T-helper 1 cell treated with Interleukin-12 subunit alpha and Interleukin-12 subunit beta and Interleukin-4 antibody, amounts not matched to agents 30 μg/mL and 1 μg/mL, for 36 hours (primary cell): ENCODE measurements around the gene DGAT2.

Experiments used
- H3K27ac Mint-ChIP-seq: one replicate; pipeline ENCODE4 v1.8.0; 2021; ENCODE audit warnings: mild to moderate bottlenecking, mixed read lengths
- H3K27me3 Mint-ChIP-seq: one replicate; pipeline ENCODE4 v1.8.0; 2021; ENCODE audit warnings: low read depth, mixed read lengths
- H3K36me3 Mint-ChIP-seq: one replicate; pipeline ENCODE4 v1.8.0; 2021; ENCODE audit warnings: low read depth, mixed read lengths
- H3K4me1 Mint-ChIP-seq: one replicate; pipeline ENCODE4 v1.8.0; 2021; ENCODE audit warnings: low read depth, mixed read lengths
- H3K4me3 Mint-ChIP-seq: one replicate; pipeline ENCODE4 v1.8.0; 2021; ENCODE audit warnings: mild to moderate bottlenecking, moderate library complexity, mixed read lengths
- H3K9me3 Mint-ChIP-seq: one replicate; pipeline ENCODE4 v1.8.0; 2021; ENCODE audit warnings: mixed read lengths

The DGAT2 gene

DNA sequence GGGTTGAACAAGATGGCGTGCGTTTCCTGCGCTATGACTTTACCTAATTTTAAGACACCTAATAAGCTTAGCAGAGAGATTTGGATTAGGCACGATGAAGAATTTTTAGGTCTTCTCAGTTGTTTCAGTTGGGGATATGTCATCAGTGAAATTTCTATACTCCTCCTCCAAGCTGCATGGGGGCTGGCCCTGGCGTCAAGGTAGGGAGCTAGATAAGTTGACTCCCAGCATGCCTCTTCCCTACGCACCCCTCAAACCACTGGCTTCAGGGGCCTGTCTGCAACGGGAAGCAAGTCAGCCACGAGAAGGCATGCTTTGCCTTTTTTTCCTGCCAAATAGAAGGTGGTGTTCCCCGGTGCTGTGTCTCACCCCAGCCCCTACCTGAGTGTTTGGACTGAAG lies 13.3 kb downstream of the DGAT2 start:
- H3K9me3 Mint-ChIP-seq = no peaks in the 10 kb centered on the region
- H3K4me3 Mint-ChIP-seq = no peak overlapping the region
- H3K36me3 Mint-ChIP-seq = no peaks in the 10 kb centered on the region
- H3K4me1 Mint-ChIP-seq = peaks cover 19% of the 10 kb centered on the region
- H3K27ac Mint-ChIP-seq = no peak overlapping the region
- H3K27me3 Mint-ChIP-seq = no peaks in the 10 kb centered on the region

DNA sequence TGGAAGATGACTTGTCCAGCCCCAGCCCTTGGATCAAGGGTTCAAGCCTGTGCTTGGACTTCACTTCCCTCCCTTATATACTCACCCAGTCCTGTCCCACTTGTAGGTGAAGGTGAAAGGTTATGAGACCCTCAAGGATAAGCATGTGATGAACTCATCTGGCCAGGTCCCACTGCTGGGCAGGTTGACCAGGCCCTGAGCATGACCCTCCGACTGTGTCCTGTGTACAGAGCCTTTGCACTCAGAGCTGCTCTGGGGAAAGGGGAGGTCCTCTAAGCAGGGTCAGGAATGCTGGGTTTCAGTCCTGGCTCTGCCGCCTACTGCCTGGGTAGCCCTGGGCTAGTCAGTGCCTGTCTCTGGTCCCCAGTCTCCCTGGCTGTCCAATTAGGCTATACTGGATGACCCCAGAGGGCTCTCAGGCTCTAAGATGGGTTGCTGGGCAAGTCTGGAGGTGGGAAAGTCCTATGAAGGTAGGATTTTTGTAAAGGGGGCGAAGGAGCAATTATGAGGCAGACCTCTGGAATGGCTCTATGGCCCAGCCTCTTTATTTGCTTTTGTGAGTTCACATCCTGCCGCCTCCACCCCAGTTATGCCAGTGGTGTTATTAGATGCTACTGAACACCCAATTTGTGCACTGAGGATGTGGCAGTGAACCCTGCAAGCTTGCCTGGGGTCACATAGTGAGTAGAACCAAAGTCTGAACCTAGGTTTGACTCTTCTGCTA lies 14.1 kb downstream of the DGAT2 start:
- no peaks in the 10 kb centered on the region for H3K27me3 Mint-ChIP-seq
- H3K4me1 Mint-ChIP-seq = peaks cover 11% of the 10 kb centered on the region
- H3K4me3 Mint-ChIP-seq = no peak overlapping the region
- no peaks in the 10 kb centered on the region for H3K9me3 Mint-ChIP-seq
- H3K36me3 Mint-ChIP-seq = peaks cover 1% of the 10 kb centered on the region
- no peak overlapping the region for H3K27ac Mint-ChIP-seq

DNA sequence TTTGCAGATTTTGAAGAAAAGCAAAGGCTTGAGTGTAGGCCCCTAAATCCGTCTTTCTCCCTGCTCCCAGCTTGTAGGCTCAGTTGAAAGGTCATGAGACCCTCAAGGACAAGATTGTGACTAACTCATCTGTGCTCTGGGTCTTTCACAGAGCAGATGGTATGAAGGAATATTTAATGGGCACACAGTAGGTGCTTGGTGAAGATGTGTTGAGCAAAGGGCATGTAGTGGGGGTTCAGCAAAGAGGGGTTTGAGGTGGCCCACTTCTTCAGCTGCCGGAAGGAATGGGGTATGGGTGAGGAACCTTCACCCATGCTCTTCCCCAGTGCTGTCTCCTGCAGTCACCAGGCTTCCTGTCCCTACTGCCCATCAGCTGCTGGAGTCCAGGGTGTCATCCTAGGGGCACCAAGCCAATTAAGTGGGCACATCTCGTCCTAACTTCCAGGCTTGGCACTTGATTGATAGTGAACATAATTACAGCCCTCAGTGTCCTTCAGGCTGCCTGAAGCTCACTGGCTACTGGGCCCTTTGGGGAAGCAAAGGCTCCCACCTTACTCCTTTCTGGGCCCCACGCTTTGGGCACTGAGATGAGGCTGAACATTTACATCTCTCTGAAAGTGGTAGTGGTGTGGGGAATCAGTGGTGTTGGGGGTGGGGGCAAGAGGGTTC lies 15.0 kb downstream of the DGAT2 start:
- Mint-ChIP-seq H3K36me3 (peaks cover 1% of the 10 kb centered on the region), H3K27ac (no peak overlapping the region), H3K9me3 (no peaks in the 10 kb centered on the region), H3K4me1 (peaks cover 3% of the 10 kb centered on the region), H3K4me3 (no peak overlapping the region), H3K27me3 (no peaks in the 10 kb centered on the region)

DNA sequence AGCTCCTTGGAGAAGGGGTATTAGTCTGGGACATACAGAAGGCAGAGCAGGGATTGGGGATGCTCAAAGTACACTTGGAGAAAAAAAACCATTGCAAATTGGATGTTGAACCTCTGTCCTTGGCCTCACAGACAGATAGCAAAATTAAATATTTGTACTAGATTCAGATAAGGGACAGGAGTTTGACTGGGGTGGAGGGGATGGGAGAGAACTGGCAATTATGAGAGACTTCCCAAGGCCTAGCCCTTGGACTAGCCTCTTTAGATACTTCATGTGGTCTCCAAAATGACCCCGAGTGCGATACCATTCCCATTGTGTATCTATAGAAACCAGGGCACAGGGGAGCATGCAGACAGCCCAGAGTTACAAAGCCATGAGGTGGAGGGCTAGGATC lies 15.5 kb downstream of the DGAT2 start:
- H3K36me3 Mint-ChIP-seq = peaks cover 1% of the 10 kb centered on the region
- H3K4me1 Mint-ChIP-seq = peaks cover 3% of the 10 kb centered on the region
- no peak overlapping the region for H3K4me3 Mint-ChIP-seq
- H3K9me3 Mint-ChIP-seq = no peaks in the 10 kb centered on the region
- no peak overlapping the region for H3K27ac Mint-ChIP-seq
- no peaks in the 10 kb centered on the region for H3K27me3 Mint-ChIP-seq

- Mint-ChIP-seq H3K4me3 (no peak overlapping the region), H3K27ac (no peak overlapping the region), H3K9me3 (no peaks in the 10 kb centered on the region), H3K4me1 (peaks cover 3% of the 10 kb centered on the region), H3K36me3 (peaks cover 1% of the 10 kb centered on the region), H3K27me3 (no peaks in the 10 kb centered on the region)
Observed at GRCh38 chr11:75784506-75784905, 15.9 kb downstream of the DGAT2 start.

DNA sequence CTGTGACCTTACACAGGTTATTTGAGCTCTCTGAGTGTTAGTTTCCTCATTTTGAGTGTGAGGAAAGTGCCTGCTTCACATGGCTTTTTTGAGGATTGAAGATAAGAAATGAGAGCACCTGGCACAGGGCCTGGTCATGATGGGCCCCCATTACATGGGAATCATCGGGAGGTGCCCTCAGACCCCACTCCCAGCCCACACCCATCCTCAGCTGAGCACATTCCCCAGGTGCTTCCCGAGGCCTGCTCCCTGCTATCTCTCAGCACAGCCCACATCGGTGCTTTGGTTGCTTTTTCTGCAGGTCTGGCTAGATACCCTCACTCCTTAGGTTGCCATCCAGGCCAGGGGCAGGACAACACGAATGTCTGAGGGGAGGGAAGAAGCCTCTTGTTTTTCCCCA lies 16.6 kb downstream of the DGAT2 start:
- no peak overlapping the region for H3K27ac Mint-ChIP-seq
- H3K36me3 Mint-ChIP-seq = peaks cover 1% of the 10 kb centered on the region
- no peak overlapping the region for H3K4me3 Mint-ChIP-seq
- H3K4me1 Mint-ChIP-seq = peaks cover 3% of the 10 kb centered on the region
- no peaks in the 10 kb centered on the region for H3K27me3 Mint-ChIP-seq
- H3K9me3 Mint-ChIP-seq = no peaks in the 10 kb centered on the region

DNA sequence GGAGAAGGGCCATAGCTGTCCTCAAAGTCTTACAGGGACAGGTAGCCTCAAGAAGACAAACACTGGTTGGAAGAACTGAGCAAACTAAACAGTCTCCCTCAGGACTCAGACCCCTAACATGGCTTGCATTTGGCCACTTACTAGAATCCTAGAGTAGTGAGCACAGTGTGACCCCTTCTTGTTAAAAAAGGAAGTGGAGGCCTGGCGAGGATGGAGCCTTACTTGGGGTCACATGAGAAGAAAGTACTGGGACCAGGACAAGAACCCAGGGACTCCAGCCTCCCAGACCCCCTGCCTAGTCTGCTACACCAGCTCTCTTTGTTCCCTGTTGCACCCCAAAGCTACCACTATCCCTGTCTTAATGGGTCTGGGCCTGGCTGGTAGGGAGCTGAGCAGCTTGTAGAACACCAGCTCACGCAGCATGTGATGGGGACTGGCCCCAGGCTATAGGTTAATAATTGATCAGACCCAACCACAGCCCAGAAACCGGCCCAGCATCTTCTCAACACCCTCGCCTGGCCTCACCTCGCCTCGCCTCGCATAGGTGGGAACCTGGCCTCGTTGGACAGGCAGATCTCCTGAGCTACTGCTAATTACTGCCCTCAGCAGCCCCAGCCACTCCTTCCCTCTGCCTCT lies 17.6 kb downstream of the DGAT2 start:
- H3K9me3 Mint-ChIP-seq = no peaks in the 10 kb centered on the region
- no peak overlapping the region for H3K4me3 Mint-ChIP-seq
- peaks cover 1% of the 10 kb centered on the region for H3K36me3 Mint-ChIP-seq
- no peaks in the 10 kb centered on the region for H3K27me3 Mint-ChIP-seq
- peaks cover 3% of the 10 kb centered on the region for H3K4me1 Mint-ChIP-seq
- H3K27ac Mint-ChIP-seq = no peak overlapping the region

DNA sequence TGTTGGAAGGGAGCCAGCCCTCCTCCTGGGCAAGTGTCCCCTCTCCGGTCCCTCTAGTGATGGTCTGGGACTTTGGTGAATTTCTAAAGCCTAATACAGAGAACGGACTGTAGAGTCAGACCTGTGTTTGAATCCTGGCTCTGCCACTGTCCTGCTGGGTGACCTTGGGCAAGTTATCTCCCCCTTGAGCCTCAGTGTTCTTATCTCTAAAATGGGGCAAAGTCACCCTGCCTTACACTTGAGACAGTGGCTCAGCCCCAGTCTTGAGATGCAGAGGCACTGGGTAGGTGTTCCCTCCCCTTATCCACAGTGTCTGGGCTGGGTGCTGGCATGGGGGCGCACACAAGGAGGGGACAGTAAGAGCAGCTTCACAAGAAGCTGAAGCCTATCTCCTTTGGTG lies 20.9 kb downstream of the DGAT2 start:
- H3K9me3 Mint-ChIP-seq = no peaks in the 10 kb centered on the region
- no peak overlapping the region for H3K4me3 Mint-ChIP-seq
- no peaks in the 10 kb centered on the region for H3K4me1 Mint-ChIP-seq
- H3K36me3 Mint-ChIP-seq = peaks cover 1% of the 10 kb centered on the region
- no peak overlapping the region for H3K27ac Mint-ChIP-seq
- H3K27me3 Mint-ChIP-seq = no peaks in the 10 kb centered on the region

GRCh38 chr11:75790986-75791385 lies 22.4 kb downstream of the DGAT2 start:
- H3K4me3 Mint-ChIP-seq = no peak overlapping the region
- no peaks in the 10 kb centered on the region for H3K4me1 Mint-ChIP-seq
- H3K9me3 Mint-ChIP-seq = no peaks in the 10 kb centered on the region
- no peak overlapping the region for H3K27ac Mint-ChIP-seq
- H3K27me3 Mint-ChIP-seq = no peaks in the 10 kb centered on the region
- peaks cover 1% of the 10 kb centered on the region for H3K36me3 Mint-ChIP-seq

- Mint-ChIP-seq H3K36me3 (peaks cover 1% of the 10 kb centered on the region), H3K9me3 (no peaks in the 10 kb centered on the region), H3K4me3 (no peak overlapping the region), H3K27me3 (no peaks in the 10 kb centered on the region), H3K4me1 (no peaks in the 10 kb centered on the region), H3K27ac (no peak overlapping the region)
Observed at GRCh38 chr11:75792127-75792731, 23.7 kb downstream of the DGAT2 start.

DNA sequence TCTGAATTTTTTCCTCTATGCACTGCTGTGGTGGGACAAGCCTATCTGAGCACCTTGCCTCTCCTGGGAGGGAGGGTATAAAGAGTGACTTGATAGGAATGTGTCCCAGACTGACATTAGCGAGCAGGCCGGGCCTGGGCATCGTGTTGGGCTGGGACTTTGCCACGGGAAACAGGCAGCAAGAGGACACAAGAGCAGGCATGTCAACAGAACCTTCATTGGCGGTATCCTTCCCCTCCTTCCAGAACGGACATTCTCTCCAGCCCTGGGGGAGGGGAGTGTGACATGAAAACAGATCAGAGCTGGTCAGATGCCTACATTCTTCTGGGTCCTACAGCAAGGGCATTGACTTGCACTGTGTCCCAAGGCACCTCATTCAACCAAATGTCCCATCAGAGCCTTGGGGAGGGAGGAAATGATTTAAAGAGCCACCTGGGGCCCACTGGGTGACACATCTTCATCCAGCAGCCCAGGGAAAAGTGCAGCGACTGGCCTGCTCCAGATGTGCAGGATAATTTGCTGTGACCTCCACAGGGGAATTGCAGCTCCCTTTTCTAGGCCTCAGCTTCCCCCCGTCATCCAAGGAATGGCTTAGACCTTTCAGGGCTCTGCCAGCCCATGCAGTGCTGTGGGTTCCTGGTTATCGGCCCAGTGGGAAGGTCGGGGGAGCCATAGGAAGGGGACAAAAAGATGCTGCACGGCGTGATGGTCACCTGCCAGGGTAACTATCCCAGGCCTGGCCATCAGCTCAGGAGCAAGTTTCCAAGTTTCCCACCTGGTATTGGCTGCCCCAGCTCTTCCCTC lies 24.6 kb downstream of the DGAT2 start:
- no peak overlapping the region for H3K4me3 Mint-ChIP-seq
- H3K9me3 Mint-ChIP-seq = no peaks in the 10 kb centered on the region
- H3K36me3 Mint-ChIP-seq = no peaks in the 10 kb centered on the region
- H3K4me1 Mint-ChIP-seq = no peaks in the 10 kb centered on the region
- no peak overlapping the region for H3K27ac Mint-ChIP-seq
- H3K27me3 Mint-ChIP-seq = no peaks in the 10 kb centered on the region

DNA sequence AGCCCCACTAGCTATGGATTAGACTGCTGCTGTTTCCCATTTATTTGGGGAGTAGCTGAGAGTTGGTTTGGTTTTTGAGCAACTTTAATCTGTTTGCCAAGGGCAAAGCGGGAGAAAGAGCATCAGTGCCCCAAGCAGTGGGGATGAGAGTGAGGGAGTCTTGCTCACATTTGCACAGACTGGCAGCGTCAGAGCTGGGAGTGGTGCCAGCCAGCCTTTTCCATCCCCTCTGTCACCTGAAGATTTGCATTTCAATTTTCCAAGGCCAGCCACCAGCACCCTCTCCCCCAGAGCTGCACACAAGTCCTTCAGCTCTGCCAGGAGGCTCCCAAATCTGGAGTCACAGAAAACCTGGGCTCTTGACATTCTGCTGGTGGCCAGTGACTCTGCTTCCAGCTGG lies 25.4 kb downstream of the DGAT2 start:
- Mint-ChIP-seq H3K4me3 (no peak overlapping the region), H3K9me3 (no peaks in the 10 kb centered on the region), H3K27ac (no peak overlapping the region), H3K36me3 (no peaks in the 10 kb centered on the region), H3K4me1 (no peaks in the 10 kb centered on the region), H3K27me3 (no peaks in the 10 kb centered on the region)

GRCh38 chr11:75795276-75796090 lies 26.9 kb downstream of the DGAT2 start:
- no peaks in the 10 kb centered on the region for H3K27me3 Mint-ChIP-seq
- no peak overlapping the region for H3K27ac Mint-ChIP-seq
- H3K9me3 Mint-ChIP-seq = no peaks in the 10 kb centered on the region
- no peak overlapping the region for H3K4me3 Mint-ChIP-seq
- no peaks in the 10 kb centered on the region for H3K4me1 Mint-ChIP-seq
- H3K36me3 Mint-ChIP-seq = no peaks in the 10 kb centered on the region

- no peaks in the 10 kb centered on the region for H3K36me3 Mint-ChIP-seq
- no peak overlapping the region for H3K4me3 Mint-ChIP-seq
- peaks cover 3% of the 10 kb centered on the region for H3K4me1 Mint-ChIP-seq
- no peaks in the 10 kb centered on the region for H3K9me3 Mint-ChIP-seq
- H3K27ac Mint-ChIP-seq = no peak overlapping the region
- no peaks in the 10 kb centered on the region for H3K27me3 Mint-ChIP-seq
Observed at GRCh38 chr11:75796091-75796435, 27.5 kb downstream of the DGAT2 start.
